ENCODE measurements around the gene ALKBH5. TPM values are rescaled to one million over a fixed set of nuclear protein-coding genes. Genes with fewer than 3 reads are reported as not detected.

The ALKBH5 gene
- polyA plus RNA-seq, 1 of the 3 experiments (the other 2 are of a cell fraction) = 41.0 TPM

- H4K20me1 ChIP-seq (ENCODE audit: insufficient read depth) = no peaks in the 10 kb centered on the region
- DNase-seq = no peak
- H3K4me2 ChIP-seq = no peak overlapping the region
- ChIA-PET POLR2A (no interaction called here), CTCF (interaction anchor here (0.9 to 1.3 kb wide), 2 partner anchors 8 to 23 kb away, joined by 3 to 5 read pairs; no protein-coding TSS in a partner anchor)
- H3K4me3 ChIP-seq (ENCODE audit: low read depth in 2 of 2, low read length in 1 of 2) = no peak overlapping the region
- peaks cover 6 to 41% of the 10 kb centered on the region in 2 experiments for H3K36me3 ChIP-seq (replicated peaks in 1 of 2; ENCODE audit: control insufficient read depth in 1 of 2, insufficient read depth in 2 of 2, low read length in 1 of 2)
- H3K9ac ChIP-seq = no peak overlapping the region
- no peaks in the 10 kb centered on the region for H3K9me3 ChIP-seq
- H3K27ac ChIP-seq (ENCODE audit: low read depth in 2 of 2, low read length in 1 of 2) = no peak overlapping the region
- TF ChIP-seq ELF1 (IDR thresholded peaks at IDR 0.05) = no peak
- TF ChIP-seq NFIC (IDR thresholded peaks at IDR 0.05; ENCODE audit: borderline replicate concordance) = no peak
- no peak for TF ChIP-seq FOXJ3 (CRISPR knock-in tag; IDR thresholded peaks at IDR 0.05)
- TF ChIP-seq, protein P1, sequence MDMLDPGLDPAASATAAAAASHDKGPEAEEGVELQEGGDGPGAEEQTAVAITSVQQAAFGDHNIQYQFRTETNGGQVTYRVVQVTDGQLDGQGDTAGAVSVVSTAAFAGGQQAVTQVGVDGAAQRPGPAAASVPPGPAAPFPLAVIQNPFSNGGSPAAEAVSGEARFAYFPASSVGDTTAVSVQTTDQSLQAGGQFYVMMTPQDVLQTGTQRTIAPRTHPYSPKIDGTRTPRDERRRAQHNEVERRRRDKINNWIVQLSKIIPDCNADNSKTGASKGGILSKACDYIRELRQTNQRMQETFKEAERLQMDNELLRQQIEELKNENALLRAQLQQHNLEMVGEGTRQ (IDR thresholded peaks at IDR 0.05; ENCODE audit: borderline replicate concordance, low read depth, low read length) = no peak
- no peak for TF ChIP-seq GABPA (IDR thresholded peaks at IDR 0.05; ENCODE audit: low read depth)
- no peak for TF ChIP-seq POLR2AphosphoS5 (IDR thresholded peaks at IDR 0.05; ENCODE audit: low read depth, low read length)
- no peak for TF ChIP-seq CTCF (IDR thresholded peaks at IDR 0.05)
- no peak for TF ChIP-seq FOSL2 (IDR thresholded peaks at IDR 0.05; ENCODE audit: borderline replicate concordance, low read depth)
- no peak for TF ChIP-seq MEF2A (IDR thresholded peaks at IDR 0.05; ENCODE audit: borderline replicate concordance, low read depth)
- no peak for TF ChIP-seq JUND (IDR thresholded peaks at IDR 0.05)
- no peak for TF ChIP-seq EZH2phosphoT487 (IDR thresholded peaks at IDR 0.05; ENCODE audit: borderline replicate concordance, low read depth)
- TF ChIP-seq, protein P2, sequence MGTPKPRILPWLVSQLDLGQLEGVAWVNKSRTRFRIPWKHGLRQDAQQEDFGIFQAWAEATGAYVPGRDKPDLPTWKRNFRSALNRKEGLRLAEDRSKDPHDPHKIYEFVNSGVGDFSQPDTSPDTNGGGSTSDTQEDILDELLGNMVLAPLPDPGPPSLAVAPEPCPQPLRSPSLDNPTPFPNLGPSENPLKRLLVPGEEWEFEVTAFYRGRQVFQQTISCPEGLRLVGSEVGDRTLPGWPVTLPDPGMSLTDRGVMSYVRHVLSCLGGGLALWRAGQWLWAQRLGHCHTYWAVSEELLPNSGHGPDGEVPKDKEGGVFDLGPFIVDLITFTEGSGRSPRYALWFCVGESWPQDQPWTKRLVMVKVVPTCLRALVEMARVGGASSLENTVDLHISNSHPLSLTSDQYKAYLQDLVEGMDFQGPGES (IDR thresholded peaks at IDR 0.05; ENCODE audit: low read depth, low read length) = no peak
- no peaks in the 10 kb centered on the region for H3K27me3 ChIP-seq (ENCODE audit: insufficient read depth)
- H3K4me1 ChIP-seq (ENCODE audit: control insufficient read depth in 1 of 2, insufficient read depth in 2 of 2, low read depth in 1 of 2, low read length in 1 of 2) = peaks cover 0 to 2% of the 10 kb centered on the region in 2 experiments; a peak in 2 of 4 replicates
- peaks cover 2% of the 10 kb centered on the region for H3F3A ChIP-seq (replicated peaks; ENCODE audit: insufficient read depth)
- no peaks in the 10 kb centered on the region for H3K79me2 ChIP-seq (ENCODE audit: insufficient read depth)
- no peak overlapping the region for H2AFZ ChIP-seq (ENCODE audit: low read depth)
- WGBS (ENCODE audit: low lambda C conversion rate) = 95% methylated on average over 16 of the region's 19 CpGs
- H3K9me2 ChIP-seq = no peaks in the 10 kb centered on the region
Measured at GRCh38 chr17:18240449-18240848, 56.8 kb downstream of the ALKBH5 start.

DNA sequence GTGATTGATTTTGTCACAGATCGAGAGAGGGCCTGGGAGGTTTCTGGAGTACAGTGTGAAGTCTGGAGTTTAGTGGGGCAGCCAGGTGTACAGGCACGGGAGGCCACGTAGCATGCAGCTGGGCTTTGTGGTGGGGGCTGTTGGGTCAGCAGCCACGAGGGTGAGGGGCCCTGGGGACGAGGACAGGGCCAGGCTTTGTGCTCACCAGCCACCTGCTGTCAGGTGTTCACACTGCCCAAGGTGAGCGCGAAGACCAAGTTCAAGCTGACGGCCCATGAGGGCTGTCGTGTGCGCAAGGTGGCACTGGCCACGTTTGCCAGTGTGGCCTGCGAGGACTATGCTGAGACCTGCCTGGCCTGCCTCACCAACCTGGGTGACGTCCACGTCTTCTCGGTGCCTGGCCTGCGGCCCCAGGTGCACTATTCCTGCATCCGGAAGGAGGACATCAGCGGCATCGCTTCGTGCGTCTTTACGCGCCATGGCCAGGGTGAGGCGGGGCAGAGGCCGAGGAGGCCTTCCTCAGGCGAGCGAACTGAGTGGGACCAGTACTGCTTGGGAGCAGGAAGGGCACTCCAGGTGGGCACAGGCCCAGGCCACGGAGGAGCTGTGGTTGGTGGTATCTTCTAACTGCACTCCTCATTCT lies 57.7 kb downstream of the ALKBH5 start:
- no peaks in the 10 kb centered on the region for H3F3A ChIP-seq (replicated peaks; ENCODE audit: insufficient read depth)
- TF ChIP-seq, protein P3, sequence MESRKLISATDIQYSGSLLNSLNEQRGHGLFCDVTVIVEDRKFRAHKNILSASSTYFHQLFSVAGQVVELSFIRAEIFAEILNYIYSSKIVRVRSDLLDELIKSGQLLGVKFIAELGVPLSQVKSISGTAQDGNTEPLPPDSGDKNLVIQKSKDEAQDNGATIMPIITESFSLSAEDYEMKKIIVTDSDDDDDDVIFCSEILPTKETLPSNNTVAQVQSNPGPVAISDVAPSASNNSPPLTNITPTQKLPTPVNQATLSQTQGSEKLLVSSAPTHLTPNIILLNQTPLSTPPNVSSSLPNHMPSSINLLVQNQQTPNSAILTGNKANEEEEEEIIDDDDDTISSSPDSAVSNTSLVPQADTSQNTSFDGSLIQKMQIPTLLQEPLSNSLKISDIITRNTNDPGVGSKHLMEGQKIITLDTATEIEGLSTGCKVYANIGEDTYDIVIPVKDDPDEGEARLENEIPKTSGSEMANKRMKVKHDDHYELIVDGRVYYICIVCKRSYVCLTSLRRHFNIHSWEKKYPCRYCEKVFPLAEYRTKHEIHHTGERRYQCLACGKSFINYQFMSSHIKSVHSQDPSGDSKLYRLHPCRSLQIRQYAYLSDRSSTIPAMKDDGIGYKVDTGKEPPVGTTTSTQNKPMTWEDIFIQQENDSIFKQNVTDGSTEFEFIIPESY (IDR thresholded peaks at IDR 0.05; ENCODE audit: borderline replicate concordance, low read depth) = no peak
- TF ChIP-seq MEF2A (IDR thresholded peaks at IDR 0.05; ENCODE audit: borderline replicate concordance, low read depth) (no peak), SMC3 (IDR thresholded peaks at IDR 0.05; ENCODE audit: low read depth, low read length) (no peak), ELF1 (IDR thresholded peaks at IDR 0.05) (no peak), FOXM1 (IDR thresholded peaks at IDR 0.05; ENCODE audit: low read depth) (no peak), YY1 (IDR thresholded peaks at IDR 0.05; ENCODE audit: low read depth) (no peak), FOSL2 (IDR thresholded peaks at IDR 0.05; ENCODE audit: borderline replicate concordance, low read depth) (no peak)
- TF ChIP-seq, protein P1 (IDR thresholded peaks at IDR 0.05; ENCODE audit: borderline replicate concordance, low read depth, low read length) = no peak

More for the DNA sequence above, 57.7 kb downstream of the ALKBH5 start:
- no peak overlapping the region for H3K9ac ChIP-seq
- DNase-seq = no peak
- no peaks in the 10 kb centered on the region for H3K9me3 ChIP-seq
- no peak overlapping the region for H3K27ac ChIP-seq (ENCODE audit: low read depth in 2 of 2, low read length in 1 of 2)
- H3K9me2 ChIP-seq = no peaks in the 10 kb centered on the region
- peaks cover 12 to 48% of the 10 kb centered on the region in 2 experiments for H3K36me3 ChIP-seq (replicated peaks in 1 of 2; ENCODE audit: control insufficient read depth in 1 of 2, insufficient read depth in 2 of 2, low read length in 1 of 2)
- H3K79me2 ChIP-seq (ENCODE audit: insufficient read depth) = no peaks in the 10 kb centered on the region
- CTCF ChIA-PET = interaction anchor here (0.9 kb wide), 1 partner anchor 24 kb away, joined by 5 read pairs; no protein-coding TSS in a partner anchor
- H3K4me2 ChIP-seq = no peak overlapping the region
- WGBS (ENCODE audit: low lambda C conversion rate) = 89% methylated on average over 27 of the region's 28 CpGs
- H4K20me1 ChIP-seq (ENCODE audit: insufficient read depth) = no peaks in the 10 kb centered on the region
- no peaks in the 10 kb centered on the region for H3K4me1 ChIP-seq (ENCODE audit: control insufficient read depth in 1 of 2, insufficient read depth in 2 of 2, low read depth in 1 of 2, low read length in 1 of 2)
- POLR2A ChIA-PET = no interaction called here
- no peaks in the 10 kb centered on the region for H3K27me3 ChIP-seq (ENCODE audit: insufficient read depth)
- no peak overlapping the region for H2AFZ ChIP-seq (ENCODE audit: low read depth)
- no peak overlapping the region for H3K4me3 ChIP-seq (ENCODE audit: low read depth in 2 of 2, low read length in 1 of 2)
